HEK293T (cell line): ENCODE measurements around the gene LRP1B.

ENCODE experiments used
- CTCF ChIA-PET: fragments of 350-600 bp; formaldehyde crosslinking; extraction: SDS; loops from one replicate; lab custom pipeline; 2021; ENCODE audit warnings: antibody characterized with exemption, inconsistent platforms; lab: Yijun Ruan, JAX
- POLR2A ChIA-PET: fragments of 350-600 bp; formaldehyde crosslinking; extraction: SDS; loops from one replicate; lab custom pipeline; 2020; ENCODE audit warnings: antibody characterized with exemption, inconsistent platforms; lab: Yijun Ruan, JAX
- DNase-seq: peaks from one replicate; pipeline ENCODE4 v3.0.0; 2012; ENCODE audit warnings: mixed read lengths; ENCODE audit errors: extremely low spot score
- ARNT ChIP-seq: fragments of 450-650 bp; IDR thresholded peaks from 2 replicates; pipeline ENCODE4 v1.6.1; 2017; ENCODE audit warnings: mild to moderate bottlenecking
- BHLHE40 ChIP-seq: fragments of 450-650 bp; IDR thresholded peaks from 2 replicates; pipeline ENCODE4 v1.6.1; 2016; ENCODE audit warnings: mild to moderate bottlenecking, moderate library complexity, borderline replicate concordance
- CTBP1 ChIP-seq: fragments of 450-650 bp; IDR thresholded peaks from 2 replicates; pipeline ENCODE4 v1.6.1; 2016; ENCODE audit warnings: borderline replicate concordance
- ELF4 ChIP-seq: fragments of 450-650 bp; IDR thresholded peaks from 2 replicates; pipeline ENCODE4 v1.6.1; 2017; ENCODE audit warnings: antibody characterized with exemption
- FOXA1 ChIP-seq: fragments of 450-650 bp; IDR thresholded peaks from 2 replicates; pipeline ENCODE4 v1.6.1; 2016; ENCODE audit warnings: mild to moderate bottlenecking
- FOXK2 ChIP-seq: fragments of 450-650 bp; IDR thresholded peaks from 2 replicates; pipeline ENCODE4 v1.6.1; 2016; ENCODE audit warnings: mild to moderate bottlenecking
- FOXM1 ChIP-seq: fragments of 450-650 bp; IDR thresholded peaks from 2 replicates; pipeline ENCODE4 v1.6.1; 2017; ENCODE audit warnings: mild to moderate bottlenecking, borderline replicate concordance
- HDGF ChIP-seq: fragments of 450-650 bp; IDR thresholded peaks from 2 replicates; pipeline ENCODE4 v1.6.1; 2017; ENCODE audit warnings: antibody characterized with exemption, borderline replicate concordance
- L3MBTL2 ChIP-seq: fragments of 450-650 bp; conservative IDR thresholded peaks from 2 replicates; pipeline ENCODE4 v1.6.1; 2016; ENCODE audit warnings: mild to moderate bottlenecking
- LEF1 ChIP-seq: fragments of 450-650 bp; IDR thresholded peaks from 2 replicates; pipeline ENCODE4 v1.6.1; 2017; ENCODE audit warnings: mild to moderate bottlenecking, borderline replicate concordance
- NFRKB ChIP-seq: fragments of 450-650 bp; IDR thresholded peaks from 2 replicates; pipeline ENCODE4 v1.6.1; 2016; ENCODE audit warnings: mild to moderate bottlenecking, moderate library complexity
- SP1 ChIP-seq: fragments of 450-650 bp; IDR thresholded peaks from 2 replicates; pipeline ENCODE4 v1.6.1; 2017
- SUZ12 ChIP-seq: fragments of 450-650 bp; IDR thresholded peaks from 2 replicates; pipeline ENCODE4 v1.6.1; 2016; ENCODE audit warnings: mild to moderate bottlenecking
- TARDBP ChIP-seq: fragments of 450-650 bp; IDR thresholded peaks from 2 replicates; pipeline ENCODE4 v1.6.1; 2016
- ZNF384 ChIP-seq: fragments of 450-650 bp; IDR thresholded peaks from 2 replicates; pipeline ENCODE4 v1.6.1; 2016
- TF ChIP-seq, protein P1 (sequence below): fragments of 450-650 bp; IDR thresholded peaks from 2 replicates; pipeline ENCODE4 v1.6.1; 2016

Gene LRP1B

DNA sequence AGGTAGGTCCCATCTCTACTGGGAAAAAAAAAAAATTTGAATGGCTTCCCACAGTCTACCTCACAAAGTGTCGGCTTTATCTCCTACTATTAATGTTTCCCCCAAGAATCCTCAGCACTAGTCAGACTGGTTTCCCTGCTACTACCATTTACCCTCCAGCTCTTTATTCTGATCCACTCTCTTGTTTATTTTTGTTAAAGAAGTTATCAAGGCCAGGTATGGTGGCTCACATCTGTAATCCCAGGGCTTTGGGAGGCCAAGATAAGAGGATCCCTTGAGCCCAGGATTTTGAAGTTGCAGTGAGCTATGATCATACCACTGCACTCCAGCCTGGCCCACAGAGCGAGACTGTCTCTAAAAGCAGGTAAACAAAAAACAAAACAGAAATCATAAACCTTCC, 1275.3 kb downstream of the LRP1B start:
- no peak for TF ChIP-seq LEF1
- TF ChIP-seq FOXA1 = no peak
- TF ChIP-seq FOXM1 = no peak
- no peak for TF ChIP-seq BHLHE40
- no peak for TF ChIP-seq TARDBP
- TF ChIP-seq FOXK2 = no peak
- TF ChIP-seq L3MBTL2 = no peak
- TF ChIP-seq, protein P1, sequence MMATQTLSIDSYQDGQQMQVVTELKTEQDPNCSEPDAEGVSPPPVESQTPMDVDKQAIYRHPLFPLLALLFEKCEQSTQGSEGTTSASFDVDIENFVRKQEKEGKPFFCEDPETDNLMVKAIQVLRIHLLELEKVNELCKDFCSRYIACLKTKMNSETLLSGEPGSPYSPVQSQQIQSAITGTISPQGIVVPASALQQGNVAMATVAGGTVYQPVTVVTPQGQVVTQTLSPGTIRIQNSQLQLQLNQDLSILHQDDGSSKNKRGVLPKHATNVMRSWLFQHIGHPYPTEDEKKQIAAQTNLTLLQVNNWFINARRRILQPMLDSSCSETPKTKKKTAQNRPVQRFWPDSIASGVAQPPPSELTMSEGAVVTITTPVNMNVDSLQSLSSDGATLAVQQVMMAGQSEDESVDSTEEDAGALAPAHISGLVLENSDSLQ = no peak
- TF ChIP-seq SP1 = no peak
- TF ChIP-seq ELF4 = no peak
- TF ChIP-seq CTBP1 = no peak
- TF ChIP-seq NFRKB = no peak
- TF ChIP-seq HDGF = no peak
- no peak for DNase-seq
- ChIA-PET POLR2A (no interaction called here), CTCF (interaction anchor here (0.8 kb wide), 1 partner anchor 9 kb away, joined by 3 read pairs; no protein-coding TSS in a partner anchor)

DNA sequence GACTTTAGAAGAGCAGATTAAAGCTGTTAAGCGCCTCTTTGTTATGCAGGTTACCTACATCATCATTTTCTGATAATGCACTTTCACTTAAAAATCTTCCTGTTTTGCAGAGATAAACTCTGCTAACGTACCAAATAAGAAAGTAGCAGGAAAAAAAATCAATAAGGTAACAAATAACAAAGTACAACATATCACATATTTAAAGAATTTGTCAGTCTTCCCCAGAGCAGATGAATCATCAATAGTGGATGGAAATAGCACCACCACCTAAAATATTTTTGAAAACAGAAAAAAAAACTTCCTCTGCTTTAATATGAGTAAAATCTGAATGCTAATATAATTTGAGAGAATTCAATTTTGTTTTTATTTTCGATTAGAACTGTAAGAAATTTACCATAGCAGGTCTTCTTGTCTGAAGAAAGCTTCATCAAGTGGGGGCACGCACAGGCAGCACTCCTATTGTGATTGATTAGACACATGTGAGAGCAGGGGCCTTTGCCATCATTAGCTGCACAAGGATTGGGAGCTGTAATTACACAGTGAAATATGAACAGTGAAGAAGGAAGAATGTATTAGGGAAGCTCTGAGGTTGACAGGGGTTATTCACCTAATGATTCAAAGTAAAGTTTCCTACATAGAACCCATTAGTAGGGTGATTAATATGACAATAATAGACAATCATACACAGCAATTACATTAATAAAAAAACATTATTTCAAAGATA, 1279.4 kb downstream of the LRP1B start:
- TF ChIP-seq ARNT (no peak), L3MBTL2 (no peak), LEF1 (no peak), FOXM1 (no peak), SUZ12 (no peak), CTBP1 (no peak), BHLHE40 (no peak), SP1 (no peak), NFRKB (no peak), FOXK2 (no peak), FOXA1 (no peak), ZNF384 (no peak), TARDBP (no peak), ELF4 (no peak), HDGF (no peak)
- TF ChIP-seq, protein P1 = no peak
- no peak for DNase-seq
- ChIA-PET CTCF (no interaction called here), POLR2A (no interaction called here)

DNA sequence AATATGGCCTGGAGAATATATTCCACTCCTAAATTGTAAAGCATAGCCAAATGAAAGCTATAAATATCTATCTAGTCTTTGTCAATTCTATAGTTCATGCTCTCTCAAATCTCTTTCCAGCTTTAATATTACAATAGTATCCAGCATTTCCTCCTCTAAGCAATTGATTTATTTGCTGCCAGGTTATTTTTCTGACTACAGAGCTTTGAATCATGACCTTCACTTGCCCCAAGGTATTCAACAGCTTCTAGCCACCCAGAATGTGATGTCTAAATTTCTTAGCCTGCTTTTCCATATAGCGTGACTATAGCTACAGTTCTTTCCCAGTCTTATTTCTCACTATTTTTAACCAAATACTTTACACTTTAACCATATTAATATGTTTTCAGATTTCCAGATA, 1287.6 kb downstream of the LRP1B start:
- ChIA-PET POLR2A (no interaction called here), CTCF (no interaction called here)
- DNase-seq = no peak
- TF ChIP-seq NFRKB (no peak), LEF1 (no peak), ARNT (no peak), FOXM1 (no peak), HDGF (no peak), CTBP1 (no peak), BHLHE40 (no peak), L3MBTL2 (no peak), TARDBP (no peak), FOXA1 (no peak), ZNF384 (no peak), SP1 (no peak), SUZ12 (no peak)
- TF ChIP-seq, protein P1 = no peak

DNA sequence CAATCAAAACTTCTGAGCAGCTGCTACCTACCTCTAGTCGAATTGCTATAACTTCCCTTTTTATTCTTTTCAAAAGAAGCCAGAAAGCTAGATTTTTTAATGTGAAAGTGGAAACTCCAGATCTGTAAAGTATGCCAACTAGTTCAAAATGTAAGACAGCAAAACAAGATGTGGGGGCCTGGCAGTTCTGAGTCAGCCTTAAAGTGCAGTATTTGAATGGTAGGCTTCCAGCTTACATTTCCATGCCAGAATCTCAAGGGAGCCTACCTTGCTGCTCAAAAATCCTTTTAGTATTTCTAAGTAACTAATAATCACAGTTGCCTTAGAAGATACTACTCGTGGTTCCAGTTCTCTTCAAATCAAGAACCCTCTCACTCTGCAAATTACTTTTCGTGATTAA, 1288.7 kb downstream of the LRP1B start:
- TF ChIP-seq SP1 = no peak
- no peak for TF ChIP-seq ELF4
- ChIA-PET POLR2A (no interaction called here), CTCF (no interaction called here)
- DNase-seq = no peak

DNA sequence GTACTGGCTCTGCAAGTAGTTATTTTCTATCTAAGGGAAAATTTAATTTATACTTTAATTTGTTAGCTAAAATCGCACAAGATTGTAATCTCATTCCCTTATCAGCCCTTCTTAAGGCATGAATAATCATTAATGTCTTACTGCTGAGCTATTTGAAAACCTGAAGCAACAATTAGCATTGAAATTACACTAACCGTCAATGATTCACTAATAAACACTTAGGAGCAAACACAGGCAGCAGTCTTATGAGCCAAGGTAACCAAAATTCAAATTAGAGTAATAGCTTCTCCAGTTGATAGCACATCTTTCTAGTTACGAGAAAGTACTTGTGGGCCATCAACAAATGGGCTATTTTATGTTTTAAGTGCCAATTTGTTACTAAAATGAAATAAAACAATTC, 1289.7 kb downstream of the LRP1B start:
- ChIA-PET CTCF (interaction anchor here (0.6 kb wide), 1 partner anchor 22 kb away, joined by 3 read pairs; no protein-coding TSS in a partner anchor), POLR2A (no interaction called here)
- TF ChIP-seq FOXM1 = no peak
- no peak for TF ChIP-seq L3MBTL2
- TF ChIP-seq ZNF384 = no peak
- TF ChIP-seq SP1 = no peak
- no peak for TF ChIP-seq HDGF
- TF ChIP-seq, protein P1 = no peak
- no peak for TF ChIP-seq FOXK2
- no peak for TF ChIP-seq BHLHE40
- no peak for TF ChIP-seq ARNT
- TF ChIP-seq FOXA1 = no peak
- no peak for TF ChIP-seq TARDBP
- TF ChIP-seq SUZ12 = no peak
- TF ChIP-seq ELF4 = no peak
- TF ChIP-seq CTBP1 = no peak
- no peak for TF ChIP-seq NFRKB
- no peak for TF ChIP-seq LEF1
- no peak for DNase-seq
